HEK293 (cell line): ENCODE data around the gene TIMM17A.
"Not testable (repeated sequence)": the region's sequence is repeated elsewhere in the genome, so short reads cannot be mapped to it uniquely, and the experiment has no call there.

Source experiments
- CTCF ChIA-PET: fragments of 350-600 bp; formaldehyde crosslinking; extraction: SDS; loops from one replicate; lab custom pipeline; 2021; ENCODE audit warnings: antibody characterized with exemption; lab: Yijun Ruan, JAX
- POLR2A ChIA-PET: fragments of 300-600 bp; formaldehyde crosslinking; extraction: SDS; loops from one replicate; lab custom pipeline; 2020; ENCODE audit warnings: antibody characterized with exemption, inconsistent platforms; lab: Yijun Ruan, JAX
- H3K27ac ChIP-seq: fragments of 200-500 bp; sonication (Bioruptor generic); 2 replicates; pipeline ENCODE4 v1.5.1; 2014; ENCODE audit warnings: low read depth, low read length, control low read depth, inconsistent platforms; ENCODE audit errors: extremely low read depth
- H3K36me3 ChIP-seq, 2 experiments: fragments of 200-500 bp in 1 of 2; sonication (Bioruptor generic) in 1 of 2; 1 replicate in 1 of 2; 2 replicates in 1 of 2; pipeline ENCODE4 v1.5.1; 2014 to 2017; ENCODE audit warnings: inconsistent platforms in 2 of 2, low read length in 2 of 2; ENCODE audit not compliant: control insufficient read depth in 2 of 2, insufficient read depth in 1 of 2
- H3K4me1 ChIP-seq: fragments of 200-500 bp; sonication (Bioruptor generic); 2 replicates; pipeline ENCODE4 v1.5.1; 2014; ENCODE audit warnings: mild to moderate bottlenecking, low read length, inconsistent platforms; ENCODE audit not compliant: control insufficient read depth, insufficient read depth
- H3K4me3 ChIP-seq: 2 replicates; pipeline ENCODE4 v1.5.1; 2011; ENCODE audit warnings: low read depth, mild to moderate bottlenecking, control low read depth, low read length, moderate library complexity
- H3K9me3 ChIP-seq: fragments of 200-500 bp; sonication (Bioruptor generic); 2 replicates; pipeline ENCODE4 v1.5.1; 2014; ENCODE audit warnings: low read depth, low read length, inconsistent platforms; ENCODE audit not compliant: control insufficient read depth, insufficient read depth
- BCL11B ChIP-seq: fragments of 450-650 bp; formaldehyde crosslinking; IDR thresholded peaks from 2 replicates; pipeline ENCODE4 v1.5.1; 2016; ENCODE audit warnings: low read depth, missing biosample characterization, missing genetic modification characterization
- KLF1 ChIP-seq: fragments of 450-650 bp; formaldehyde crosslinking; IDR thresholded peaks from 2 replicates; pipeline ENCODE4 v1.5.1; 2016; ENCODE audit warnings: missing biosample characterization, missing genetic modification characterization
- SALL2 ChIP-seq: fragments of 450-650 bp; formaldehyde crosslinking; IDR thresholded peaks from 2 replicates; pipeline ENCODE4 v1.5.0; 2017; ENCODE audit warnings: missing biosample characterization, mild to moderate bottlenecking, missing genetic modification characterization, borderline replicate concordance
- SP2 ChIP-seq: fragments of 450-650 bp; formaldehyde crosslinking; IDR thresholded peaks from 2 replicates; pipeline ENCODE4 v1.5.1; 2016; ENCODE audit warnings: missing biosample characterization, missing genetic modification characterization
- ZNF114 ChIP-seq: fragments of 450-650 bp; formaldehyde crosslinking; IDR thresholded peaks from 2 replicates; pipeline ENCODE4 v1.5.0; 2017; ENCODE audit warnings: missing biosample characterization, missing genetic modification characterization
- ZNF157 ChIP-seq: fragments of 450-650 bp; formaldehyde crosslinking; IDR thresholded peaks from 2 replicates; pipeline ENCODE4 v1.5.1; 2016; ENCODE audit warnings: missing biosample characterization, missing genetic modification characterization
- ZNF174 ChIP-seq: fragments of 450-650 bp; formaldehyde crosslinking; IDR thresholded peaks from 2 replicates; pipeline ENCODE4 v1.5.0; 2017; ENCODE audit warnings: missing biosample characterization, mild to moderate bottlenecking, missing genetic modification characterization
- ZNF248 ChIP-seq: fragments of 450-650 bp; formaldehyde crosslinking; IDR thresholded peaks from 2 replicates; pipeline ENCODE4 v1.5.1; 2017; ENCODE audit warnings: missing biosample characterization, missing genetic modification characterization
- ZNF404 ChIP-seq: fragments of 450-650 bp; formaldehyde crosslinking; IDR thresholded peaks from 2 replicates; pipeline ENCODE4 v1.5.1; 2017; ENCODE audit warnings: missing biosample characterization, missing genetic modification characterization
- ZNF560 ChIP-seq: fragments of 450-650 bp; formaldehyde crosslinking; IDR thresholded peaks from 2 replicates; pipeline ENCODE4 v1.5.1; 2017; ENCODE audit warnings: missing biosample characterization, missing genetic modification characterization, borderline replicate concordance
- ZNF561 ChIP-seq: fragments of 450-650 bp; IDR thresholded peaks from 2 replicates; pipeline ENCODE4 v1.5.1; 2018; ENCODE audit warnings: missing biosample characterization, missing genetic modification characterization, borderline replicate concordance
- ZNF623 ChIP-seq: fragments of 450-650 bp; formaldehyde crosslinking; IDR thresholded peaks from 2 replicates; pipeline ENCODE4 v1.5.1; 2016; ENCODE audit warnings: missing biosample characterization, missing genetic modification characterization
- TF ChIP-seq, protein P1 (sequence below): fragments of 450-650 bp; formaldehyde crosslinking; IDR thresholded peaks from 2 replicates; pipeline ENCODE4 v1.5.1; 2016; ENCODE audit warnings: missing biosample characterization, missing genetic modification characterization
- TF ChIP-seq, protein P2 (sequence below): fragments of 450-650 bp; formaldehyde crosslinking; IDR thresholded peaks from 2 replicates; pipeline ENCODE4 v1.5.1; 2016; ENCODE audit warnings: missing biosample characterization, missing genetic modification characterization
- TF ChIP-seq, protein P3 (sequence below): fragments of 450-650 bp; formaldehyde crosslinking; IDR thresholded peaks from 2 replicates; pipeline ENCODE4 v1.5.1; 2016; ENCODE audit warnings: missing biosample characterization, missing genetic modification characterization
- TF ChIP-seq, protein P4 (sequence below): fragments of 450-650 bp; formaldehyde crosslinking; IDR thresholded peaks from 2 replicates; pipeline ENCODE4 v1.5.1; 2016; ENCODE audit warnings: missing biosample characterization, missing genetic modification characterization

The TIMM17A gene

DNA sequence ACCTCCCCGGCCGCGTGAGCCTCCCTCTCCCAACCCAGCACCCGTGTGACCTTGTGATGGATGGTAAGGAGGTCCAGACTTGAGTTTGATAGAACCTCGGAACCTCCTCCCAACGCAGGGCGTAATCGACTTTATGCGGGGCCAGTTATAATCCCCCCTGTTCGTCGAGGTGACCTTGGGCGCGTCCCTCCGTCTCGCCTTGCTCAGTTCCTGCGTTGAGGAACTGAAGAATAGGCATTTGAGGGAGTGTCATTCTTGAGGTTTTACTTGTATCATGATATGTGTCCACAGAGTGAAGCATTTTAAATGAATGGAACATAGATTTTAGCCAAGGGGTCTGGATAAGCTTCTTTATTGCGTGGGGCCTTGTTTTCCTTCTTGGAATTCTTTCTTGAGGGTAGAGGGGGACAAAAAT is 433 bp downstream of the TIMM17A start (continued):
- TF ChIP-seq, protein P1, sequence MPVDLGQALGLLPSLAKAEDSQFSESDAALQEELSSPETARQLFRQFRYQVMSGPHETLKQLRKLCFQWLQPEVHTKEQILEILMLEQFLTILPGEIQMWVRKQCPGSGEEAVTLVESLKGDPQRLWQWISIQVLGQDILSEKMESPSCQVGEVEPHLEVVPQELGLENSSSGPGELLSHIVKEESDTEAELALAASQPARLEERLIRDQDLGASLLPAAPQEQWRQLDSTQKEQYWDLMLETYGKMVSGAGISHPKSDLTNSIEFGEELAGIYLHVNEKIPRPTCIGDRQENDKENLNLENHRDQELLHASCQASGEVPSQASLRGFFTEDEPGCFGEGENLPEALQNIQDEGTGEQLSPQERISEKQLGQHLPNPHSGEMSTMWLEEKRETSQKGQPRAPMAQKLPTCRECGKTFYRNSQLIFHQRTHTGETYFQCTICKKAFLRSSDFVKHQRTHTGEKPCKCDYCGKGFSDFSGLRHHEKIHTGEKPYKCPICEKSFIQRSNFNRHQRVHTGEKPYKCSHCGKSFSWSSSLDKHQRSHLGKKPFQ (tag by site-specific recombination) = no peak
- TF ChIP-seq, protein P2, sequence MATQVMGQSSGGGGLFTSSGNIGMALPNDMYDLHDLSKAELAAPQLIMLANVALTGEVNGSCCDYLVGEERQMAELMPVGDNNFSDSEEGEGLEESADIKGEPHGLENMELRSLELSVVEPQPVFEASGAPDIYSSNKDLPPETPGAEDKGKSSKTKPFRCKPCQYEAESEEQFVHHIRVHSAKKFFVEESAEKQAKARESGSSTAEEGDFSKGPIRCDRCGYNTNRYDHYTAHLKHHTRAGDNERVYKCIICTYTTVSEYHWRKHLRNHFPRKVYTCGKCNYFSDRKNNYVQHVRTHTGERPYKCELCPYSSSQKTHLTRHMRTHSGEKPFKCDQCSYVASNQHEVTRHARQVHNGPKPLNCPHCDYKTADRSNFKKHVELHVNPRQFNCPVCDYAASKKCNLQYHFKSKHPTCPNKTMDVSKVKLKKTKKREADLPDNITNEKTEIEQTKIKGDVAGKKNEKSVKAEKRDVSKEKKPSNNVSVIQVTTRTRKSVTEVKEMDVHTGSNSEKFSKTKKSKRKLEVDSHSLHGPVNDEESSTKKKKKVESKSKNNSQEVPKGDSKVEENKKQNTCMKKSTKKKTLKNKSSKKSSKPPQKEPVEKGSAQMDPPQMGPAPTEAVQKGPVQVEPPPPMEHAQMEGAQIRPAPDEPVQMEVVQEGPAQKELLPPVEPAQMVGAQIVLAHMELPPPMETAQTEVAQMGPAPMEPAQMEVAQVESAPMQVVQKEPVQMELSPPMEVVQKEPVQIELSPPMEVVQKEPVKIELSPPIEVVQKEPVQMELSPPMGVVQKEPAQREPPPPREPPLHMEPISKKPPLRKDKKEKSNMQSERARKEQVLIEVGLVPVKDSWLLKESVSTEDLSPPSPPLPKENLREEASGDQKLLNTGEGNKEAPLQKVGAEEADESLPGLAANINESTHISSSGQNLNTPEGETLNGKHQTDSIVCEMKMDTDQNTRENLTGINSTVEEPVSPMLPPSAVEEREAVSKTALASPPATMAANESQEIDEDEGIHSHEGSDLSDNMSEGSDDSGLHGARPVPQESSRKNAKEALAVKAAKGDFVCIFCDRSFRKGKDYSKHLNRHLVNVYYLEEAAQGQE = no peak
- TF ChIP-seq ZNF560 (tag by site-specific recombination) (no peak), KLF1 (no peak), ZNF174 (tag by site-specific recombination) (no peak), ZNF623 (tag by site-specific recombination) (no peak), ZNF404 (tag by site-specific recombination) (no peak)

DNA sequence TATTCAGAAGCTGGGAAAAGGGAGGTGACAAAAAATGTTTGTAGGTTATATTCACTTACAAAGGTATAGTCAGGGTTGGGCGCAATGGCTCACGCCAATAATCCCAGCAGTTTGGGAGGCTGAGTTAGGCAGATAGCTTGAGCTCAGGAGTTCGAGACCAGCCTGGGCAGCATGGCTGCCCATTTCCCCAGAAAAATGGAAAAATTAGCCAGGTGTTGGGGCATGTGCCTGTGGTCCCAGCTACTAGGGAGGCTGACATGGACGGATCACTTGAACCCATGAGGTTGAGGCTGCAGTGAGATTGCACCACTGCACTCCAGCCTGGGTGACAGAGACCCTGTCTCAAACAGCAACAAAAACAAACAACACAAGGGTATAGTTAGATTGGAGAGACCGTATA is 3.0 kb downstream of the TIMM17A start:
- TF ChIP-seq SP2 (tag by site-specific recombination) (no peak), ZNF561 (tag by site-specific recombination) (no peak), ZNF248 (tag by site-specific recombination) (no peak), SALL2 (no peak), ZNF114 (no peak), BCL11B (no peak), ZNF157 (tag by site-specific recombination) (no peak)
- TF ChIP-seq, protein P3, sequence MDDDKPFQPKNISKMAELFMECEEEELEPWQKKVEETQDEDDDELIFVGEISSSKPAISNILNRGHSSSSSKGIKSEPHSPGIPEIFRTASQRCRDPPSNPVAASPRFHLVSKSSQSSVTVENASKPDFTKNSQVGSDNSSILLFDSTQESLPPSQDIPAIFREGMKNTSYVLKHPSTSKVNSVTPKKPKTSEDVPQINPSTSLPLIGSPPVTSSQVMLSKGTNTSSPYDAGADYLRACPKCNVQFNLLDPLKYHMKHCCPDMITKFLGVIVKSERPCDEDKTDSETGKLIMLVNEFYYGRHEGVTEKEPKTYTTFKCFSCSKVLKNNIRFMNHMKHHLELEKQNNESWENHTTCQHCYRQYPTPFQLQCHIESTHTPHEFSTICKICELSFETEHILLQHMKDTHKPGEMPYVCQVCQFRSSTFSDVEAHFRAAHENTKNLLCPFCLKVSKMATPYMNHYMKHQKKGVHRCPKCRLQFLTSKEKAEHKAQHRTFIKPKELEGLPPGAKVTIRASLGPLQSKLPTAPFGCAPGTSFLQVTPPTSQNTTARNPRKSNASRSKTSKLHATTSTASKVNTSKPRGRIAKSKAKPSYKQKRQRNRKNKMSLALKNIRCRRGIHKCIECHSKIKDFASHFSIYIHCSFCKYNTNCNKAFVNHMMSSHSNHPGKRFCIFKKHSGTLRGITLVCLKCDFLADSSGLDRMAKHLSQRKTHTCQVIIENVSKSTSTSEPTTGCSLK (tag by site-specific recombination) = no peak
- TF ChIP-seq, protein P4, sequence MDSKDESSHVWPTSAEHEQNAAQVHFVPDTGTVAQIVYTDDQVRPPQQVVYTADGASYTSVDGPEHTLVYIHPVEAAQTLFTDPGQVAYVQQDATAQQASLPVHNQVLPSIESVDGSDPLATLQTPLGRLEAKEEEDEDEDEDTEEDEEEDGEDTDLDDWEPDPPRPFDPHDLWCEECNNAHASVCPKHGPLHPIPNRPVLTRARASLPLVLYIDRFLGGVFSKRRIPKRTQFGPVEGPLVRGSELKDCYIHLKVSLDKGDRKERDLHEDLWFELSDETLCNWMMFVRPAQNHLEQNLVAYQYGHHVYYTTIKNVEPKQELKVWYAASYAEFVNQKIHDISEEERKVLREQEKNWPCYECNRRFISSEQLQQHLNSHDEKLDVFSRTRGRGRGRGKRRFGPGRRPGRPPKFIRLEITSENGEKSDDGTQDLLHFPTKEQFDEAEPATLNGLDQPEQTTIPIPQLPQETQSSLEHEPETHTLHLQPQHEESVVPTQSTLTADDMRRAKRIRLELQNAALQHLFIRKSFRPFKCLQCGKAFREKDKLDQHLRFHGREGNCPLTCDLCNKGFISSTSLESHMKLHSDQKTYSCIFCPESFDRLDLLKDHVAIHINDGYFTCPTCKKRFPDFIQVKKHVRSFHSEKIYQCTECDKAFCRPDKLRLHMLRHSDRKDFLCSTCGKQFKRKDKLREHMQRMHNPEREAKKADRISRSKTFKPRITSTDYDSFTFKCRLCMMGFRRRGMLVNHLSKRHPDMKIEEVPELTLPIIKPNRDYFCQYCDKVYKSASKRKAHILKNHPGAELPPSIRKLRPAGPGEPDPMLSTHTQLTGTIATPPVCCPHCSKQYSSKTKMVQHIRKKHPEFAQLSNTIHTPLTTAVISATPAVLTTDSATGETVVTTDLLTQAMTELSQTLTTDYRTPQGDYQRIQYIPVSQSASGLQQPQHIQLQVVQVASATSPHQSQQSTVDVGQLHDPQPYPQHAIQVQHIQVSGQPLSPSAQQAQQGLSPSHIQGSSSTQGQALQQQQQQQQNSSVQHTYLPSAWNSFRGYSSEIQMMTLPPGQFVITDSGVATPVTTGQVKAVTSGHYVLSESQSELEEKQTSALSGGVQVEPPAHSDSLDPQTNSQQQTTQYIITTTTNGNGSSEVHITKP (tag by site-specific recombination) = no peak
- H3K9me3 ChIP-seq = no peaks in the 10 kb centered on the region
- H3K27ac ChIP-seq = no peak overlapping the region
- CTCF ChIA-PET = interaction anchor here (0.6 to 1.1 kb wide), 4 partner anchors 78 to 425 kb away, joined by 3 to 6 read pairs (median 4); no protein-coding TSS in a partner anchor
- H3K4me3 ChIP-seq = no peak overlapping the region
- H3K36me3 ChIP-seq = peaks cover 50 to 57% of the 10 kb centered on the region in 2 experiments
- POLR2A ChIA-PET = no interaction called here
- no peaks in the 10 kb centered on the region for H3K4me1 ChIP-seq

DNA sequence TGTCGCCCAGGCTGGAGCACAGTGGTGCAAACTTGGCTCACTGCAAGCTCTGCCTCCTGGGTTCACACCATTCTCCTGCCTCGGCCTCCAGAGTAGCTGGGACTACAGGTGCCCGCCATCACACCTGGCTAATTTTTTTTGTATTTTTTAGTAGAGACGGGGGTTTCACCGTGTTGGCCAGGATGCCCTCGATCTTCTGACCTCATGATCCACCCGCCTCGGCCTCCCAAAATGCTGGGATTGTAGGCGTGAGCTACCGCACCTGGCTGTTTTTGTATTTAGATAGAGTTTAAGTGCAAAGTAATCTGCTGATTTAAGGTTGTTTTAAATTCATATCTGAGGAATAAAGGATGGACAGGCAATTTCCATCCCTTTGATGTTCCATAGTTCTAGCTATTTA is 7.1 kb downstream of the TIMM17A start:
- H3K4me3 ChIP-seq, H3K27ac ChIP-seq, H3K4me1 ChIP-seq, H3K9me3 ChIP-seq: not testable (repeated sequence)
- POLR2A ChIA-PET = interaction anchor here (1.4 kb wide), 1 partner anchor 20 kb away, joined by 5 read pairs; the partner anchor contains the start of gene RNPEP
- CTCF ChIA-PET = interaction anchor here (0.6 to 5.1 kb wide), 4 partner anchors 10 to 514 kb away, joined by 3 to 30 read pairs (median 4); no protein-coding TSS in a partner anchor
- peaks cover 70 to 85% of the 10 kb centered on the region in 2 experiments for H3K36me3 ChIP-seq
